Keratinocyte (primary cell): ENCODE data around the gene GTF2IRD1. TPM values are rescaled to one million over a fixed set of nuclear protein-coding genes. Genes with fewer than 3 reads are reported as not detected.

Experiments used
- DNase-seq: peaks from one replicate; pipeline ENCODE4 v3.0.0-alpha.2; 2011; ENCODE audit warnings: low read depth, missing footprints, low spot score
- FAIRE-seq: peaks from 2 replicates; lab custom pipeline; 2011; peaks lifted over from hg19 to GRCh38; lab: Jason Lieb, UNC
- H2AFZ ChIP-seq: 2 replicates; pipeline ENCODE4 v1.6.0; 2012; ENCODE audit warnings: low read length, control low read depth, inconsistent platforms; ENCODE audit not compliant: control insufficient read depth
- H3K27ac ChIP-seq: 2 replicates; pipeline ENCODE4 v1.5.1; 2011; ENCODE audit warnings: low read length; ENCODE audit not compliant: control insufficient read depth, insufficient read depth
- H3K27me3 ChIP-seq: 3 replicates; pipeline ENCODE4 v1.6.0; 2011; ENCODE audit warnings: low read length; ENCODE audit not compliant: control insufficient read depth, insufficient read depth; ENCODE audit errors: extremely low read depth
- H3K36me3 ChIP-seq, 2 experiments: 2 replicates in 1 of 2; 3 replicates in 1 of 2; pipeline ENCODE4 v1.5.1; 2011; ENCODE audit warnings: low read length in 2 of 2, mild to moderate bottlenecking in 1 of 2; ENCODE audit not compliant: control insufficient read depth in 2 of 2, insufficient read depth in 2 of 2; ENCODE audit errors: extremely low read depth in 1 of 2
- H3K4me1 ChIP-seq: 3 replicates; pipeline ENCODE4 v1.5.1; 2011; ENCODE audit warnings: low read length; ENCODE audit not compliant: control insufficient read depth, insufficient read depth; ENCODE audit errors: extremely low read depth
- H3K4me2 ChIP-seq: 3 replicates; pipeline ENCODE4 v1.6.0; 2011; ENCODE audit warnings: low read depth, low read length; ENCODE audit not compliant: control insufficient read depth, insufficient read depth; ENCODE audit errors: extremely low read depth
- H3K4me3 ChIP-seq, 3 experiments: fragments of 200-600 bp in 1 of 3; sonication (generic) in 1 of 3; 2 replicates in 2 of 3; 3 replicates in 1 of 3; pipeline ENCODE4 v1.5.1; 2011 to 2016; ENCODE audit warnings: low read length in 3 of 3, mild to moderate bottlenecking in 3 of 3, control low read depth in 2 of 3, inconsistent platforms in 1 of 3, low read depth in 1 of 3, mixed read lengths in 1 of 3, mixed run types in 1 of 3, moderate library complexity in 1 of 3; ENCODE audit not compliant: control insufficient read depth in 2 of 3, insufficient read depth in 2 of 3; ENCODE audit errors: extremely low read depth in 1 of 3
- H3K79me2 ChIP-seq: 2 replicates; pipeline ENCODE4 v1.6.0; 2012; ENCODE audit warnings: low read length; ENCODE audit not compliant: control insufficient read depth, insufficient read depth
- H3K9ac ChIP-seq: 3 replicates; pipeline ENCODE4 v1.6.0; 2011; ENCODE audit warnings: low read length; ENCODE audit not compliant: control insufficient read depth, insufficient read depth; ENCODE audit errors: extremely low read depth
- H3K9me1 ChIP-seq: 3 replicates; pipeline ENCODE4 v1.6.0; 2011; ENCODE audit warnings: low read length; ENCODE audit not compliant: control insufficient read depth, insufficient read depth; ENCODE audit errors: extremely low read depth
- H3K9me3 ChIP-seq: 2 replicates; pipeline ENCODE4 v1.5.1; 2012; ENCODE audit warnings: low read depth, low read length; ENCODE audit not compliant: control insufficient read depth
- H4K20me1 ChIP-seq: 3 replicates; pipeline ENCODE4 v1.6.0; 2011; ENCODE audit warnings: low read length; ENCODE audit not compliant: control insufficient read depth, insufficient read depth; ENCODE audit errors: extremely low read depth
- EZH2 ChIP-seq: IDR thresholded peaks from one replicate; pipeline ENCODE4 v1.6.1; 2012; ENCODE audit warnings: inconsistent platforms, mild to moderate bottlenecking, low read length, moderate library complexity
- dilution Hi-C: fragments of 300-500 bp; cut with MboI; formaldehyde crosslinking; loops from one replicate; pipeline ENCODE4 v1.7.0; 2020; ENCODE audit warnings: low sequenced_read_pairs; ENCODE audit not compliant: extremely low pct_ligation_motif_present
- polyA plus RNA-seq, 5 experiments: library from polyadenylated mRNA; depleted of rRNA in 3 of 5; stranded (reverse) in 3 of 5; stranded (forward) in 1 of 5; unstranded in 1 of 5; fragments of >200 nt; gene quantifications; 1 replicate in 1 of 5; 2 replicates in 3 of 5; 3 replicates in 1 of 5; pipeline versions ENCODE4 v1.2.1 to v1.2.3, GENCODE V29; 2011 to 2012; ENCODE audit warnings: missing spikeins in 2 of 5, low read depth in 1 of 5, low replicate concordance in 1 of 5
- TF ChIP-seq, protein P1 (sequence below), 3 experiments: IDR thresholded peaks in 1 of 3; conservative IDR thresholded peaks in 1 of 3; optimal IDR thresholded peaks in 1 of 3; 2 replicates in 2 of 3; 3 replicates in 1 of 3; pipeline versions ENCODE3 to v1.5.1; 2011; ENCODE audit warnings: low read length in 3 of 3, mild to moderate bottlenecking in 3 of 3, moderate library complexity in 2 of 3, control low read depth in 1 of 3, inconsistent platforms in 1 of 3; ENCODE audit not compliant: insufficient read depth in 2 of 3; ENCODE audit errors: extremely low read depth in 1 of 3

The GTF2IRD1 gene
- polyA plus RNA-seq, 1 donor (not counting 4 experiments of a cell fraction or from before 2014, with no cell fraction given) = 19.4 TPM

DNA sequence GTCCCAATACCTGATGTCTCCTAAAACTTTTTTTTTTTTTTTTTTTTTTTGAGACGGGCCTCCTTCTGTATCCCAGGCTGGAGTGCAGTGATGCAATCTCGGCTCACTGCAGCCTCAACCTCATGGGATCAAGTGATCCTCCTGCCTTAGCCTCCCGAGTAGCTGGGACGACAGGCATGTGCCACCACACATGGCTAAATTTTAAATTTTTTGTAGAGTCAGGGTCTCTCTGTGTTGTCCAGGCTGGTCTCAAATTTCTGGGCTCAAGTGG is 28.4 kb downstream of the GTF2IRD1 start:
- Histone ChIP-seq H3K9me1 (no peaks in the 10 kb centered on the region), H2AFZ (no peak overlapping the region), H3K9me3 (no peaks in the 10 kb centered on the region), H3K27ac (no peak overlapping the region), H3K4me2 (no peak overlapping the region), H3K4me1 (peaks cover 54% of the 10 kb centered on the region), H3K36me3 (no peaks in the 10 kb centered on the region), H3K79me2 (peaks cover 22% of the 10 kb centered on the region), H3K9ac (no peak overlapping the region), H4K20me1 (peaks cover 9% of the 10 kb centered on the region), H3K4me3 (no peak overlapping the region), H3K27me3 (no peaks in the 10 kb centered on the region)
- dilution Hi-C loops = no loop called here
- TF ChIP-seq, protein P1, sequence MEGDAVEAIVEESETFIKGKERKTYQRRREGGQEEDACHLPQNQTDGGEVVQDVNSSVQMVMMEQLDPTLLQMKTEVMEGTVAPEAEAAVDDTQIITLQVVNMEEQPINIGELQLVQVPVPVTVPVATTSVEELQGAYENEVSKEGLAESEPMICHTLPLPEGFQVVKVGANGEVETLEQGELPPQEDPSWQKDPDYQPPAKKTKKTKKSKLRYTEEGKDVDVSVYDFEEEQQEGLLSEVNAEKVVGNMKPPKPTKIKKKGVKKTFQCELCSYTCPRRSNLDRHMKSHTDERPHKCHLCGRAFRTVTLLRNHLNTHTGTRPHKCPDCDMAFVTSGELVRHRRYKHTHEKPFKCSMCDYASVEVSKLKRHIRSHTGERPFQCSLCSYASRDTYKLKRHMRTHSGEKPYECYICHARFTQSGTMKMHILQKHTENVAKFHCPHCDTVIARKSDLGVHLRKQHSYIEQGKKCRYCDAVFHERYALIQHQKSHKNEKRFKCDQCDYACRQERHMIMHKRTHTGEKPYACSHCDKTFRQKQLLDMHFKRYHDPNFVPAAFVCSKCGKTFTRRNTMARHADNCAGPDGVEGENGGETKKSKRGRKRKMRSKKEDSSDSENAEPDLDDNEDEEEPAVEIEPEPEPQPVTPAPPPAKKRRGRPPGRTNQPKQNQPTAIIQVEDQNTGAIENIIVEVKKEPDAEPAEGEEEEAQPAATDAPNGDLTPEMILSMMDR (optimal IDR thresholded peaks at IDR 0.05 in 1 of 3, IDR thresholded peaks at IDR 0.05 in 1 of 3, conservative IDR thresholded peaks at IDR 0.05 in 1 of 3; ENCODE audit: extremely low read depth in 1 of 3, insufficient read depth in 2 of 3, low read length in 3 of 3) = no peak
- no peak for TF ChIP-seq EZH2
- DNase-seq (no peak), FAIRE-seq (no peak)

- H3K9ac ChIP-seq = no peak overlapping the region
- H3K4me1 ChIP-seq = peaks cover 48% of the 10 kb centered on the region
- no peak for DNase-seq
- no peak overlapping the region for H2AFZ ChIP-seq
- H3K9me3 ChIP-seq = no peaks in the 10 kb centered on the region
- peaks cover 22% of the 10 kb centered on the region for H3K79me2 ChIP-seq
- no peaks in the 10 kb centered on the region for H3K9me1 ChIP-seq
- no peak overlapping the region for H3K4me2 ChIP-seq
- H3K27me3 ChIP-seq = no peaks in the 10 kb centered on the region
- H4K20me1 ChIP-seq = peaks cover 6% of the 10 kb centered on the region
- no peaks in the 10 kb centered on the region for H3K36me3 ChIP-seq
- FAIRE-seq = no peak
- no peak for TF ChIP-seq EZH2
- TF ChIP-seq, protein P1 (optimal IDR thresholded peaks at IDR 0.05 in 1 of 3, IDR thresholded peaks at IDR 0.05 in 1 of 3, conservative IDR thresholded peaks at IDR 0.05 in 1 of 3; ENCODE audit: extremely low read depth in 1 of 3, insufficient read depth in 2 of 3, low read length in 3 of 3) = no peak
- dilution Hi-C loops = no loop called here
- no peak overlapping the region for H3K27ac ChIP-seq
- H3K4me3 ChIP-seq = no peak overlapping the region
Observed at GRCh38 chr7:74482629-74483401, 29.1 kb downstream of the GTF2IRD1 start.
